Hindlimb muscle (tissue), 1 donor: ENCODE results near the gene KRT1. TPM values are rescaled to one million over a fixed set of nuclear protein-coding genes. Genes with fewer than 3 reads are reported as not detected.

Source experiments
- DNase-seq: peaks from one replicate; pipeline ENCODE4 v3.0.0-alpha.2; 2013
- polyA plus RNA-seq: library from polyadenylated mRNA; unstranded; fragments of 120-200 nt; gene quantifications from one replicate; pipeline ENCODE4 v1.2.1, GENCODE V29; 2013; ENCODE audit not compliant: insufficient read length

The KRT1 gene
- polyA plus RNA-seq, 1 donor: 20.8 TPM

DNA sequence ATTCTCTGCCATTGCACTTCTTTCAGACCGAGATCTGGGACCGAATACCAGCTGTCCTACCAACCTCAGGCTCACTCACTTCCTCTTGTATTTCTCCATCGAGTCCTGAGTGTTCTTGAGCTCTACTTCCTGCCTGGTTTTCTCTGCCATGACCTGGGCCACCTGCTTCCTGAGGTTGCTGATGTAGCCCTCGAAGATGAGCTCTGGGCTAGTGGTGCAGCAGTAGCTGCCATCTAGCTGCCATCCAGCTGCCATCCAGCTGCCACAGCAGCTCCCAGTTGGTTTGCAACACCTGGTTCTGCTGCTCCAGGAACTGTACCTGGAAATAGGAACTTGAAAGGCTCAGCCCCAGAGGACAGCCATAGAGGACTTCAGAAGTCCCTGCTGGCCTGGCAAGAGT is 46.8 kb downstream of the KRT1 start:
- no peak for DNase-seq

- no peak for DNase-seq
Observed at GRCh38 chr12:52632656-52633055, 47.6 kb downstream of the KRT1 start.

DNA sequence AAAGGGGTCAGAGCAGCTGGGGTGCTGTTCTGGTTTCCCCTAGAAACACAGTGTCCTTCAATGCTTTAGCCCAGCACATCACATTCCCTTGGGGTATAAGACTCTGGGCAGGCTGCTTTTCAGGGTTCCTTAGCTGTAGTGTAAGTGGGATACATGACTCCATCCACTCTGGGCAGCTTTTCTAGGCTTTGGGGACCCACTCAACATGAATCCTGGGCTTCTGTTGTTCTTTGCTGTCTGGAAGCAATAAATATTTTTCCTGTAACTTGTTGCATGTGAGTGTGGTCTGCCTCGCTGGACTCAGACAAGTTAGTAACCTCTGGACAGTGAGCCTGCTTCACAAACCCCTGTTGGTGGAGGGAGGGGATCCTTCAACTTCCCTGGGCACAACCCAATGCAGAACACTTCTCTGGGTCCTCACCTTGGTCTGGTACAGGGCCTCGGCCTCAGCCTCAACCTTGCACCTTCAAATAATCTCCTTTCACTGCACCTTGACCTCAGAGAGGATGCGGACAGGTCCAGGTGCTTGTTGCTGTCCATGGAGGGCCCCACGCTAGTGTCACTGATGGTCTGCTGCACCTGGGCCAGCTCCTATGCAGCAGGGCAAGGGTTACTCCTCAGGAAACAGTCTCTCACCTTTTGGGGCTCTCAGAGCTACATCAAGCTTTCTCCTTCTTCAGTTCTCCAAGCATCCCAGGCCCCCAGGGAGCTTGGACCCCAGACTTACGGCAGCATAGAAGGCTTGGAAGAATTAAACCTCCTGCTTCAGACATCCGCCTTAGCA is 48.3 kb downstream of the KRT1 start:
- DNase-seq: no peak

DNA sequence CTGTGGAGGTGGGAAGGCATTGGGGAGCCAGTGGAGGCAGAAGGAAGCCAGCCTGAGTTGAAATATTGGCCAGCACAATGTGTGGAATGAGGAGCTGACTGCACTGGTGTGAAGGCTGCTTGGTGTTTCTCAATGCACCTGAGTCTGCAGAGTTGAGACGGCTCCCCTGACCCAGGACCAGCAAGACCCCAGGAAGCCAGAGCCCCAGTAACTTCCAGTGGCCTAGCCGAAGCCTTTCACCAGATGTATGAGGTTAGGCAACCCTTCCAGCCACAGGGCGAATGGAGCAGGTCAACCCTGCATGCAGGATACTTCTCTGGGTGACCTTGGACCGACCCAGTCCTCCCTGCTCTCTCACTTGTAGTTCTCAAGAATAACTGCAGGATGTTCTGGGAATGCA is 48.9 kb downstream of the KRT1 start:
- DNase-seq: no peak

GRCh38 chr12:52630599-52631200 is 49.5 kb downstream of the KRT1 start:
- no peak for DNase-seq

- DNase-seq: no peak
Observed at GRCh38 chr12:52630008-52630500, 50.2 kb downstream of the KRT1 start.

DNA sequence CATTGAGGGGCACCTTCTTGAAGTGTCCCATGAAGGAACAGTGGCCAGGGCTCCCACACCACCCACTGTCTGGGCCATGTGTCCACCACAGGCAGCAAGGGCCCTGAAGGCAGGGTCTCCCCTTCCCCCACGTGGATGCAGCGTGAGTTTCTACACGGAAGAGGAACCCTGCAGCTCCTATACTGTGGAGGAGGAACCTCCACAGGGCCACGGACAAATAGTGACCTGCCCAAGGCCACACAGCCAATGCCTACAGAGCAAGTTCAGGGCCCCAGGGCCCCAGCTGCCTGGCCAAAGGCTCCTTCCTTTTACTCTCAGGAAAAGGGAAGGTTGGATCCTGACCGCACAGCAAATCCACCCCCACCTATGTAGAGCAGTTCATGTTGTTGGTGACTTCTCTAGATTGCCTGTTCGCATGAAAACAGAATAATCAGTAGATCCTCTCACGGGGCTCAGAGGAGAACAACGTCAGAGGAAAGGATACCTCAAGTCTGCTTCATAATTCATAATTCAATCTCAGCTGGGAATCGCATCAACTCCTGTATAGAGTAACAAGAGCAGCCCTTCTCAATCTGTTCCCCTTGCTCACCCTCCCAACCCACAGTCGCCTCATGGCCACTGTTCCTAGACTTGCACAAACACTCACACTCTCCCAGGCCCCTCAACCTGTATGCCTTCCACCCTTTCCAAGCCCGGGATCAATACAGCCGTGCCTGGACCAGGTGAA is 50.8 kb downstream of the KRT1 start:
- no peak for DNase-seq

DNA sequence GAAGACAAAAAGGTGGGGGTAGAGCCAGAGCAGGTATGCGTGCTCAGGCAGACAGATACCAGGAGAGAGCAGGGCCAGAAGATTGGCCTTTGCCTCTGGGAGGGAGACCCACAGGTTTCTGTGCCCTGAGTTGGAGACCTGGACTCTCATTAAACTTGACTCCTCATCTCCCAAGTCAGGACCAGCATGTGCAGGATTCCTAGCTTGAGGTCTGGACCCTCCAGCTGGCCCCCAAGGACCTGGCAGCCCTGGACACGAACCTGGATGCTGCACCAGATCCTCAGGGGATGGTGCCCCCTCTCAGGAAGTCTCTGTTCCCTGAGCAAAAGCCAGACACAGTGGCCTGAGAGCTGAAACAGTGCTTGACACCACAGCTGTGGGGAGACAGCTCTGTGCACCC is 51.4 kb downstream of the KRT1 start:
- DNase-seq: no peak

GRCh38 chr12:52628111-52628507 is 52.1 kb downstream of the KRT1 start:
- no peak for DNase-seq

DNA sequence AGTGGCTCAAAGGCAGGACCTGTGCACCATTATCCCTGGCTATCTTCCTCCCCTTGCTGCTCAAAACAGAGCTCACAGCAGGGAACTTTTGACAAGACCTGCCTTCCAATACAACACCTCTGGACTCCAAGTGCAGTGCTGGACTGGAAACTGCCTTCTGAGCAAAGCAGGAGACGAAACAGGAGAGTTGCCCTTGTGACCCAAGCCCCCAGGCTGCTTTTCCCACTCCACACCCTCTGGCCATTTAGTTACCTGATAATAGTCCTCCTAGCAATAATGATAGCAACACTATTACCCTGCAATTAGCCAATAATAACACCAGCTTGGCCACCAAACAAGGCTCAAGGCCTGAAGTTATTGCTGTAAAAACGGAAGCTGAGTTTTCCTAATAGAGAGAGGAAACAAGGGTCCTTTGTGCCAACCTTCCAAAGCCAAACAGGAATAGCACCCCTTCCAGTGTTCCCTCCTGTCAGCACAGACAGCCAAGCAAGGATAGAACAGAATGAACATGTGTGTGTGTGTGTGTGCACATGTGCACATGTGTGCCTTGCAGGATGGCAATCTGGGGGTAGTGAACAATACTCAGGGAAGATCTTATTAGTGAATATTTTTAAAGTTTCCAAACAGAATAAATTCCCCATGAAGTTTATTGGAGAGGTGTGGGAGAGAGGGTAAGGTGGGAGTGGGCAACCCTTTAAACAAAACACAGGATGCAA is 52.7 kb downstream of the KRT1 start:
- DNase-seq: no peak

Other genes starting within 250 kb of the KRT1 start
- not detected for gene KRT75, start 246.0 kb downstream of the KRT1 start, polyA plus RNA-seq
- gene KRT6B, start 228.3 kb downstream of the KRT1 start, polyA plus RNA-seq: 0.25 TPM
- not detected for gene KRT6C, start 206.6 kb downstream of the KRT1 start, polyA plus RNA-seq
- 1.3 TPM for gene KRT6A, start 187.2 kb downstream of the KRT1 start, polyA plus RNA-seq
- gene KRT5, start 160.0 kb downstream of the KRT1 start, polyA plus RNA-seq: 12.2 TPM
- gene KRT71, start 127.3 kb downstream of the KRT1 start, polyA plus RNA-seq: not detected
- gene KRT74, start 106.6 kb downstream of the KRT1 start, polyA plus RNA-seq: not detected
- not detected for gene KRT72, start 78.9 kb downstream of the KRT1 start, polyA plus RNA-seq
- not detected for gene KRT73, start 61.8 kb downstream of the KRT1 start, polyA plus RNA-seq
- 0.08 TPM for gene KRT2, start 28.2 kb downstream of the KRT1 start, polyA plus RNA-seq
- 0.32 TPM for gene KRT77, start 23.1 kb upstream of the KRT1 start, polyA plus RNA-seq
- gene KRT76, start 96.9 kb upstream of the KRT1 start, polyA plus RNA-seq: not detected
- gene KRT3, start 115.7 kb upstream of the KRT1 start, polyA plus RNA-seq: not detected
- gene KRT4, start 133.7 kb upstream of the KRT1 start, polyA plus RNA-seq: not detected
- gene KRT79, start 153.9 kb upstream of the KRT1 start, polyA plus RNA-seq: 0.41 TPM
- gene KRT78, start 168.6 kb upstream of the KRT1 start, polyA plus RNA-seq: not detected
- gene KRT8, start 224.7 kb upstream of the KRT1 start, polyA plus RNA-seq: 2.1 TPM